ENCODE results near the gene CFAP77. TPM values are rescaled to one million over a fixed set of nuclear protein-coding genes. Genes with fewer than 3 reads are reported as not detected.
A peak's percentile ranks its signal among the peaks of the same experiment; 100 is the strongest.

Gene CFAP77
- total RNA-seq, 1 experiment from 2014 or later: not detected

DNA sequence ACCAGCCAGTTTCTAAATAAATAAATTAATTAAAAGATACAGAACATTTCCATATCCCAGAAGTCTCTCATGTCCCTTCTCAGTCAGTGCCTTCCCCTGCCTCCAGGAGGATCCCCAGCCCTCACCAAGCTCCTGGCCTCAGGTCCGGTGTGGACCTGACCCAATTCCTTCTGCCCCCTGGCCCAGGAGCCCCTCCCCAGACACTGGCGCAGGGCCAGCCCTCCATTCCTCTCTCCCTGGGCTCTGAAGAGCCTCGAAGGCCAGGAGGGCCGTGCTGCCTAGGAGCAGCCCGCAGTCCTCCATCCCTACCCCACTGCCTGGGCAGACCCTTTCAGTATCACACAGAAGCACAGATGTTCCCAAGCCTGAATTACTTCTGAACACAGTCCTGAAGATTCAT is 110.6 kb downstream of the CFAP77 start:
- intact Hi-C loops (cut with micrococcal nuclease; ENCODE audit: unreplicated experiment): no loop called here
- Histone ChIP-seq H3K27me3 (replicated peaks; ENCODE audit: insufficient read depth, low read depth, low read length, poor library complexity) (peaks cover 50% of the 10 kb centered on the region), H3K9me3 (ENCODE audit: low read depth, low read length, poor library complexity, severe bottlenecking) (no peaks in the 10 kb centered on the region), H3K4me1 (ENCODE audit: insufficient read depth, low read length, poor library complexity, severe bottlenecking) (no peaks in the 10 kb centered on the region), H3K4me3 (ENCODE audit: low read depth, low read length, poor library complexity, severe bottlenecking) (no peak overlapping the region), H3K27ac (ENCODE audit: low read depth, low read length, poor library complexity, severe bottlenecking) (no peak overlapping the region), H3K36me3 (ENCODE audit: insufficient read depth, low read length, poor library complexity, severe bottlenecking) (no peaks in the 10 kb centered on the region)
- TF ChIP-seq CTCF (conservative IDR thresholded peaks at IDR 0.05; ENCODE audit: low read depth, low read length) (no peak), EZH2 (IDR thresholded peaks at IDR 0.05; ENCODE audit: borderline replicate concordance, low read depth, low read length, poor library complexity, severe bottlenecking) (no peak)
- no peak for DNase-seq (ENCODE audit: low spot score)
- CTCF ChIA-PET: no interaction called here
- no TSS peak for BruUV-seq (replicated peaks)
- POLR2A ChIA-PET (ENCODE audit: low non-redundant PET): no interaction called here

- Histone ChIP-seq H3K27me3 (replicated peaks; ENCODE audit: insufficient read depth, low read depth, low read length, poor library complexity) (peaks cover 33% of the 10 kb centered on the region), H3K27ac (ENCODE audit: low read depth, low read length, poor library complexity, severe bottlenecking) (no peak overlapping the region), H3K9me3 (ENCODE audit: low read depth, low read length, poor library complexity, severe bottlenecking) (no peaks in the 10 kb centered on the region), H3K36me3 (ENCODE audit: insufficient read depth, low read length, poor library complexity, severe bottlenecking) (no peaks in the 10 kb centered on the region), H3K4me1 (ENCODE audit: insufficient read depth, low read length, poor library complexity, severe bottlenecking) (no peaks in the 10 kb centered on the region), H3K4me3 (ENCODE audit: low read depth, low read length, poor library complexity, severe bottlenecking) (no peak overlapping the region)
- no peak for DNase-seq (ENCODE audit: low spot score)
- CTCF ChIA-PET: no interaction called here
- POLR2A ChIA-PET (ENCODE audit: low non-redundant PET): no interaction called here
- TF ChIP-seq EZH2 (IDR thresholded peaks at IDR 0.05; ENCODE audit: borderline replicate concordance, low read depth, low read length, poor library complexity, severe bottlenecking): no peak
- no peak for TF ChIP-seq CTCF (conservative IDR thresholded peaks at IDR 0.05; ENCODE audit: low read depth, low read length)
- intact Hi-C loops (cut with micrococcal nuclease; ENCODE audit: unreplicated experiment): no loop called here
- BruUV-seq (replicated peaks): no TSS peak
Measured at GRCh38 chr9:132525308-132526023, 115.5 kb downstream of the CFAP77 start.

GRCh38 chr9:132531195-132531594 is 121.2 kb downstream of the CFAP77 start:
- intact Hi-C loops (cut with micrococcal nuclease; ENCODE audit: unreplicated experiment): no loop called here
- ChIA-PET POLR2A (ENCODE audit: low non-redundant PET) (no interaction called here), CTCF (no interaction called here)
- Histone ChIP-seq H3K36me3 (ENCODE audit: insufficient read depth, low read length, poor library complexity, severe bottlenecking) (no peaks in the 10 kb centered on the region), H3K27me3 (replicated peaks; ENCODE audit: insufficient read depth, low read depth, low read length, poor library complexity) (peaks cover 40% of the 10 kb centered on the region), H3K4me1 (ENCODE audit: insufficient read depth, low read length, poor library complexity, severe bottlenecking) (peaks cover 6% of the 10 kb centered on the region), H3K4me3 (ENCODE audit: low read depth, low read length, poor library complexity, severe bottlenecking) (no peak overlapping the region), H3K9me3 (ENCODE audit: low read depth, low read length, poor library complexity, severe bottlenecking) (peaks cover 10% of the 10 kb centered on the region), H3K27ac (ENCODE audit: low read depth, low read length, poor library complexity, severe bottlenecking) (no peak overlapping the region)
- no peak for DNase-seq (ENCODE audit: low spot score)
- TF ChIP-seq EZH2 (IDR thresholded peaks at IDR 0.05; ENCODE audit: borderline replicate concordance, low read depth, low read length, poor library complexity, severe bottlenecking) (peak; percentile 70), CTCF (conservative IDR thresholded peaks at IDR 0.05; ENCODE audit: low read depth, low read length) (no peak)
- no TSS peak for BruUV-seq (replicated peaks)

Data from A673 (cell line).